Chondrocyte (in vitro differentiated cells): ENCODE results near the gene TPM4. TPM values are rescaled to one million over a fixed set of nuclear protein-coding genes. Genes with fewer than 3 reads are reported as not detected.

Source experiments
- DNase-seq: peaks from one replicate; pipeline ENCODE4 v3.0.0; 2021; ENCODE audit warnings: mixed read lengths, low spot score
- H3K27ac Mint-ChIP-seq: one replicate; pipeline ENCODE4 v1.8.0; 2021; ENCODE audit warnings: mild to moderate bottlenecking, moderate library complexity, mixed read lengths; ENCODE audit not compliant: unreplicated experiment
- H3K27me3 Mint-ChIP-seq: 2 replicates; pipeline ENCODE4 v1.8.0; 2021; ENCODE audit warnings: low read depth, mixed read lengths
- H3K36me3 Mint-ChIP-seq: 2 replicates; pipeline ENCODE4 v1.8.0; 2021; ENCODE audit warnings: low read depth, mixed read lengths
- H3K4me1 Mint-ChIP-seq: 2 replicates; pipeline ENCODE4 v1.8.0; 2021; ENCODE audit warnings: low read depth, mild to moderate bottlenecking, mixed read lengths
- H3K4me3 Mint-ChIP-seq: one replicate; pipeline ENCODE4 v1.8.0; 2021; ENCODE audit warnings: mild to moderate bottlenecking, moderate library complexity, mixed read lengths; ENCODE audit not compliant: unreplicated experiment
- H3K9me3 Mint-ChIP-seq: 2 replicates; pipeline ENCODE4 v1.8.0; 2021; ENCODE audit warnings: low read depth, mixed read lengths
- CTCF ChIP-seq: fragments of 200-600 bp; sonication (generic); IDR thresholded peaks from 2 replicates; pipeline ENCODE4 v1.5.0; 2021; ENCODE audit warnings: antibody characterized with exemption, mild to moderate bottlenecking, moderate library complexity
- total RNA-seq: library from RNA; stranded (reverse); gene quantifications from 3 replicates; pipeline ENCODE4 v1.2.1, GENCODE V29; 2021

TPM4 gene
- total RNA-seq, 1 donor from 2014 or later: 1,175 TPM

GRCh38 chr19:16041991-16042386 lies 34.3 kb upstream of the TPM4 start:
- Mint-ChIP-seq H3K4me1 (peaks cover 25% of the 10 kb centered on the region), H3K27ac (no peak overlapping the region), H3K36me3 (no peaks in the 10 kb centered on the region), H3K9me3 (peaks cover 3% of the 10 kb centered on the region), H3K4me3 (no peak overlapping the region), H3K27me3 (no peaks in the 10 kb centered on the region)
- no peak for DNase-seq
- TF ChIP-seq CTCF: no peak

- peaks cover 3% of the 10 kb centered on the region for H3K9me3 Mint-ChIP-seq
- H3K27me3 Mint-ChIP-seq: no peaks in the 10 kb centered on the region
- no peaks in the 10 kb centered on the region for H3K36me3 Mint-ChIP-seq
- no peak overlapping the region for H3K27ac Mint-ChIP-seq
- no peak for DNase-seq
- no peak overlapping the region for H3K4me3 Mint-ChIP-seq
- H3K4me1 Mint-ChIP-seq: peaks cover 25% of the 10 kb centered on the region
- TF ChIP-seq CTCF: no peak
Measured at GRCh38 chr19:16042533-16043085, 33.7 kb upstream of the TPM4 start.

GRCh38 chr19:16043156-16043757 lies 33.0 kb upstream of the TPM4 start:
- H3K27me3 Mint-ChIP-seq: no peaks in the 10 kb centered on the region
- no peaks in the 10 kb centered on the region for H3K36me3 Mint-ChIP-seq
- H3K27ac Mint-ChIP-seq: no peak overlapping the region
- peaks cover 3% of the 10 kb centered on the region for H3K9me3 Mint-ChIP-seq
- no peak for DNase-seq
- H3K4me3 Mint-ChIP-seq: no peak overlapping the region
- TF ChIP-seq CTCF: no peak
- peaks cover 25% of the 10 kb centered on the region for H3K4me1 Mint-ChIP-seq

GRCh38 chr19:16044746-16045145 lies 31.5 kb upstream of the TPM4 start:
- Mint-ChIP-seq H3K27ac (no peak overlapping the region), H3K36me3 (no peaks in the 10 kb centered on the region), H3K4me1 (peaks cover 25% of the 10 kb centered on the region), H3K27me3 (no peaks in the 10 kb centered on the region), H3K9me3 (peaks cover 3% of the 10 kb centered on the region), H3K4me3 (no peak overlapping the region)
- no peak for TF ChIP-seq CTCF
- DNase-seq: no peak

GRCh38 chr19:16045171-16045570 lies 31.1 kb upstream of the TPM4 start:
- DNase-seq: no peak
- Mint-ChIP-seq H3K36me3 (no peaks in the 10 kb centered on the region), H3K9me3 (peaks cover 3% of the 10 kb centered on the region), H3K27ac (no peak overlapping the region), H3K27me3 (peaks cover 3% of the 10 kb centered on the region), H3K4me1 (peaks cover 25% of the 10 kb centered on the region), H3K4me3 (no peak overlapping the region)
- TF ChIP-seq CTCF: no peak
